SJCRH30 (cell line): ENCODE measurements around the gene HPCAL1. TPM values are rescaled to one million over a fixed set of nuclear protein-coding genes. Genes with fewer than 3 reads are reported as not detected.

Source experiments
- DNase-seq, 2 experiments: peaks; one replicate each; pipeline ENCODE4 v3.0.0-alpha.2; 2015 to 2020
- H3K27ac ChIP-seq: fragments of 250-450 bp; sonication (Bioruptor Pico); 2 replicates; pipeline ENCODE4 v1.5.1; 2020; ENCODE audit warnings: mild to moderate bottlenecking, moderate library complexity
- H3K27me3 ChIP-seq: fragments of 250-450 bp; sonication (Bioruptor Pico); 2 replicates; pipeline ENCODE4 v1.5.1; 2020; ENCODE audit warnings: mild to moderate bottlenecking, moderate library complexity
- H3K36me3 ChIP-seq: fragments of 250-450 bp; sonication (Bioruptor Pico); 2 replicates; pipeline ENCODE4 v1.5.1; 2020; ENCODE audit warnings: mild to moderate bottlenecking, moderate library complexity
- H3K4me1 ChIP-seq: fragments of 250-450 bp; sonication (Bioruptor Pico); 2 replicates; pipeline ENCODE4 v1.5.1; 2020; ENCODE audit warnings: mild to moderate bottlenecking, moderate library complexity
- H3K4me3 ChIP-seq: fragments of 250-450 bp; sonication (Bioruptor Pico); 2 replicates; pipeline ENCODE4 v1.5.1; 2020; ENCODE audit warnings: mild to moderate bottlenecking, moderate library complexity
- H3K9me3 ChIP-seq: fragments of 250-450 bp; sonication (Bioruptor Pico); replicated peaks from 2 replicates; pipeline ENCODE4 v1.5.1; 2020; ENCODE audit warnings: mild to moderate bottlenecking, moderate library complexity
- total RNA-seq: library from RNA; depleted of rRNA; stranded (reverse); fragments of >200 nt; shearing (Covaris generic); gene quantifications from 2 replicates; pipeline ENCODE4 v1.2.3, GENCODE V29; 2014

HPCAL1 gene
- total RNA-seq, 1 experiment from 2014 or later = 52.4 TPM

GRCh38 chr2:10382354-10383061, 79.8 kb downstream of the HPCAL1 start:
- peak; percentile 31 to 39 for DNase-seq
- H3K27me3 ChIP-seq = no peaks in the 10 kb centered on the region
- peaks cover 24% of the 10 kb centered on the region for H3K4me1 ChIP-seq
- H3K27ac ChIP-seq = no peak overlapping the region
- H3K4me3 ChIP-seq = no peak overlapping the region
- no peaks in the 10 kb centered on the region for H3K9me3 ChIP-seq
- H3K36me3 ChIP-seq = no peaks in the 10 kb centered on the region

GRCh38 chr2:10383960-10384734, 81.4 kb downstream of the HPCAL1 start:
- no peak overlapping the region for H3K4me3 ChIP-seq
- H3K27me3 ChIP-seq = no peaks in the 10 kb centered on the region
- no peaks in the 10 kb centered on the region for H3K36me3 ChIP-seq
- H3K4me1 ChIP-seq = peaks cover 10% of the 10 kb centered on the region
- peak in 1 of 2 experiments; percentile 32 for DNase-seq
- H3K9me3 ChIP-seq = no peaks in the 10 kb centered on the region
- no peak overlapping the region for H3K27ac ChIP-seq

GRCh38 chr2:10385501-10385900, 82.8 kb downstream of the HPCAL1 start:
- H3K27ac ChIP-seq = no peak overlapping the region

GRCh38 chr2:10385933-10386773, 83.4 kb downstream of the HPCAL1 start:
- no peaks in the 10 kb centered on the region for H3K27me3 ChIP-seq

More at GRCh38 chr2:10385501-10385900, 82.8 kb downstream of the HPCAL1 start:
- no peaks in the 10 kb centered on the region for H3K27me3 ChIP-seq
- DNase-seq = no peak
- H3K9me3 ChIP-seq = no peaks in the 10 kb centered on the region
- H3K4me3 ChIP-seq = no peak overlapping the region
- peaks cover 9% of the 10 kb centered on the region for H3K4me1 ChIP-seq
- no peaks in the 10 kb centered on the region for H3K36me3 ChIP-seq

GRCh38 chr2:10387033-10387432, 84.3 kb downstream of the HPCAL1 start:
- no peak for DNase-seq
- Histone ChIP-seq H3K36me3 (no peaks in the 10 kb centered on the region), H3K27ac (no peak overlapping the region), H3K27me3 (no peaks in the 10 kb centered on the region), H3K4me3 (no peak overlapping the region), H3K4me1 (peaks cover 9% of the 10 kb centered on the region), H3K9me3 (no peaks in the 10 kb centered on the region)

More at GRCh38 chr2:10385933-10386773, 83.4 kb downstream of the HPCAL1 start:
- no peak overlapping the region for H3K27ac ChIP-seq
- no peaks in the 10 kb centered on the region for H3K36me3 ChIP-seq
- no peaks in the 10 kb centered on the region for H3K9me3 ChIP-seq
- no peak for DNase-seq
- H3K4me1 ChIP-seq = peaks cover 9% of the 10 kb centered on the region
- H3K4me3 ChIP-seq = no peak overlapping the region

- H3K9me3 ChIP-seq = no peaks in the 10 kb centered on the region
- H3K4me1 ChIP-seq = no peaks in the 10 kb centered on the region; the same call in 1 of the 2 replicates
- H3K4me3 ChIP-seq = no peak overlapping the region
- DNase-seq = no peak
- no peak overlapping the region for H3K27ac ChIP-seq
- no peaks in the 10 kb centered on the region for H3K36me3 ChIP-seq
- H3K27me3 ChIP-seq = no peaks in the 10 kb centered on the region
These were observed 86.4 kb downstream of the HPCAL1 start for GRCh38 chr2:10388954-10389560.

- Histone ChIP-seq H3K4me3 (no peak overlapping the region), H3K4me1 (no peaks in the 10 kb centered on the region; the same call in 1 of the 2 replicates), H3K27me3 (no peaks in the 10 kb centered on the region), H3K9me3 (no peaks in the 10 kb centered on the region), H3K36me3 (no peaks in the 10 kb centered on the region), H3K27ac (no peak overlapping the region)
- no peak for DNase-seq
These were observed 86.9 kb downstream of the HPCAL1 start for GRCh38 chr2:10389573-10389972.

- Histone ChIP-seq H3K9me3 (no peaks in the 10 kb centered on the region), H3K36me3 (no peaks in the 10 kb centered on the region), H3K27ac (no peak overlapping the region), H3K27me3 (no peaks in the 10 kb centered on the region), H3K4me3 (no peak overlapping the region), H3K4me1 (no peaks in the 10 kb centered on the region)
- DNase-seq = no peak
These were observed 87.7 kb downstream of the HPCAL1 start for GRCh38 chr2:10390369-10390801.

GRCh38 chr2:10392100-10392499, 89.4 kb downstream of the HPCAL1 start:
- Histone ChIP-seq H3K27me3 (no peaks in the 10 kb centered on the region), H3K27ac (no peak overlapping the region), H3K4me1 (no peaks in the 10 kb centered on the region), H3K4me3 (no peak overlapping the region), H3K9me3 (no peaks in the 10 kb centered on the region), H3K36me3 (no peaks in the 10 kb centered on the region)
- no peak for DNase-seq

GRCh38 chr2:10392548-10392947, 89.8 kb downstream of the HPCAL1 start:
- Histone ChIP-seq H3K36me3 (no peaks in the 10 kb centered on the region), H3K4me1 (no peaks in the 10 kb centered on the region), H3K27me3 (no peaks in the 10 kb centered on the region), H3K4me3 (no peak overlapping the region), H3K9me3 (no peaks in the 10 kb centered on the region), H3K27ac (no peak overlapping the region)
- DNase-seq = no peak

- Histone ChIP-seq H3K4me1 (no peaks in the 10 kb centered on the region), H3K4me3 (no peak overlapping the region), H3K36me3 (no peaks in the 10 kb centered on the region), H3K9me3 (no peaks in the 10 kb centered on the region), H3K27ac (no peak overlapping the region), H3K27me3 (no peaks in the 10 kb centered on the region)
- no peak for DNase-seq
These were observed 90.4 kb downstream of the HPCAL1 start for GRCh38 chr2:10392951-10393639.

GRCh38 chr2:10393640-10393982, 90.9 kb downstream of the HPCAL1 start:
- Histone ChIP-seq H3K27ac (no peak overlapping the region), H3K36me3 (no peaks in the 10 kb centered on the region), H3K27me3 (no peaks in the 10 kb centered on the region), H3K4me3 (no peak overlapping the region), H3K4me1 (no peaks in the 10 kb centered on the region), H3K9me3 (no peaks in the 10 kb centered on the region)
- DNase-seq = no peak

- no peak overlapping the region for H3K27ac ChIP-seq
- no peaks in the 10 kb centered on the region for H3K4me1 ChIP-seq
These were observed 93.2 kb downstream of the HPCAL1 start for GRCh38 chr2:10395893-10396292.

GRCh38 chr2:10396464-10396863, 93.8 kb downstream of the HPCAL1 start:
- Histone ChIP-seq H3K9me3 (no peaks in the 10 kb centered on the region), H3K4me3 (no peak overlapping the region), H3K27ac (no peak overlapping the region), H3K27me3 (no peaks in the 10 kb centered on the region), H3K4me1 (no peaks in the 10 kb centered on the region), H3K36me3 (no peaks in the 10 kb centered on the region)
- no peak for DNase-seq

More at GRCh38 chr2:10395893-10396292, 93.2 kb downstream of the HPCAL1 start:
- H3K4me3 ChIP-seq = no peak overlapping the region
- H3K9me3 ChIP-seq = no peaks in the 10 kb centered on the region
- no peaks in the 10 kb centered on the region for H3K27me3 ChIP-seq
- no peaks in the 10 kb centered on the region for H3K36me3 ChIP-seq
- no peak for DNase-seq
